ENCODE data around the gene TEAD4.

TEAD4 gene

DNA sequence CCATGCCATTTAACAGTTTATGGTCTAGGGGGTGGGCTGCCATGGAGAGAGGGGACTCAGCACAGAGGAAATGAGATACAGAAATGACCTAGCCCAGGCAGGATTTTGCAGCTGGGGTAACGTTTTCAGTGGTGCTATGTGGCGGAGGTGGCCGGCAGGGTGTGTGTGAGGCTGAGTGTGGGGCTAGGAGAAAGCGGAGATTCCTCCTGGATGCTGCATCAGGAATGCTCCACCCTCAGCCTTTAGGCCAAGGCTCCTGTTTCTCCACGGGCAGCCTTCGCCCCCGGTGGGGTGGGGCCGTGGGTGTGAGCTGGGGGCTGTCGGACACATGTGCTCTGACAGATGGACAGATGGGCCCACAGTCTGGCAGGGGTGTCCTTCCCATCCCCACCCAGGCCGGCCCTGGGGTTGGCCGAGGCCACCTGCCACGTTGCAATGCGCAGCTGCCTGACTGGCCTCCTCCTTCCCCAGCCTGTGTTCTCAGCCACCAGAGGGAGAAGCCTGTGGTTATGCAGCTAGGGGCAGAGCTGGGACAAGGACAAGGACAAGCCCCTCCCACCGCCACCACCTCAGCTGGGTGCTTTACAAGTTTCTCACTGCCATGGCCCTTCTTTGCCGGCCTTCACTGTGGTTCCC is 44.3 kb downstream of the TEAD4 start:
- no peak for DNase-seq

DNA sequence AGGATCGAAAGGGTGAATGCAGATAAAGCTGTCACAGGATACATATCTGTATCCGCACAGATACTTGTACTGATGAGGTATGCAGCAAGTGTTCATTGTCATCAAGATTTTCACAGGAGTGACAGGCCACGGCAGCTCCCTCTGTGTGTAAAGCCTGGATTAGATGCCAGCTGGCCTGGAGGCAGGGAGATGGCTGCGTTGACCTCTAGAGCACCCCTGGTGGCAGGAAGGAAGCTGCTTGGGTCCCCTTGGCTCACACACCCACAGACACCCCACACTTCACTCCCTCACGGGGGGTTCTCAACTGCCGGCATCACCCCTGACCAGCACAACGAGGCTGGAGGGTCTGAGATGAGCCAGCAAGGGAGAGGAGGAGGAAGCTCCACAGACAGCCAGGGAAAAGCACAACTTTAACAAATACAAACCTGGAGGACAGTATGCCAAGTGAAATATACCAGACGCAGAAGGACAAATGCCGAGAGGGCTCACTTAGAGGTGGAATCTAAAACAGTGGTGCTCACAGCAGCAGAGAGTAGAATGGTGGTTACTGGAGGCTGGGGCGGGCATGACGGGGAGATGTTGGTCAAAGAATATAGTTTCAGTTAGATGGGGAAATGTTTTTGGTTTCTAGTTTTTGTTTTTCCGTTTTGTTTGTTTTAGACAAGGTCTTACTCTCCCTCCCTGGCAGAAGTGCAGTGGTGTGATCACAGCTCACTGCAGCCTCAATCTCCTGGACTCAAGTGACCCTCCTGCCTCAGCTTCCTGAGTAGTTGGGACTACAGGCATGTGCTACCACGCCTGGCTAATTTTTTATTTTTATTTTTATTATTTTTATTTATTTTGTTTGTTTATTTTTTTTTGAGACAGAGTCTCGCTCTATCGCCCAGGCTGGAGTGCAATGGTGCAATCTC is 45.7 kb downstream of the TEAD4 start:
- no peak for DNase-seq

DNA sequence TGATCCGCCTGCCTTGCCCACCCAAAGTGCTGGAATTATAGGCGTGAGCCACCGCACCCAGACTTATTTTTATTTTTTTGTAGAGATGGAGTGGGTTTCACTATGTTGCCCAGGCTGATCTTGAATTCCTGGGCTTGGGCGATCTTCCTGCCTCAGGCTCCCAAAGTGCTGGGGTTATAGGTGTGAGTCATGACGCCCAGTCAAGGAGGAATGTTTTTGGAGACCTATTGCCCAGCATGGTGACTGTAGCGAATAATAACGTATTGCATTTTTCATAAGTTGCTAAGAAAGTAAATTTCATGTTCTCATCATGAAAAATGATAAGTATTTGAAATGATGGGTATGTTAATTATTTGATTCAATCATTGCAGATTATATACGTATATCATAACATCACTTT is 46.5 kb downstream of the TEAD4 start:
- no peak for DNase-seq

DNA sequence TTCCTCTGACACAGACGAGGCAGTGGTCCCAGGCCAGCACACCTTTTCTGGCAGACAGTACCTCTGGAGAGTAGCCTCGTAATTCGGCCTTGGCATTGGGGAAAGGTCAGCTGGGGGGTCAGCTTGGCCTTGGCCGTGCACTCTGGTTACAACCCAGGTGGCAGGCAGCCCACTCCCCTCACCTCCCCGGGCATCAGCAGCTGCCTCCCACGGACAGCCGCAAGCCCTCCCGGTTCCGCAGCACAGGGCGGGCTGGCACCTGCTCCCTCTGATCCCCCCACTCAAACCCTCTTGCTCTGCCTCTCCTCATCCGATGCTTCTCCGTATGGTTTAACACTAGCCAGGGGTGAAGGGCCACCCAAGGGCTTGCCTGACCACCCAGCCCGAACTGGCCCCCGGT is 50.6 kb downstream of the TEAD4 start:
- DNase-seq, result no peak

DNA sequence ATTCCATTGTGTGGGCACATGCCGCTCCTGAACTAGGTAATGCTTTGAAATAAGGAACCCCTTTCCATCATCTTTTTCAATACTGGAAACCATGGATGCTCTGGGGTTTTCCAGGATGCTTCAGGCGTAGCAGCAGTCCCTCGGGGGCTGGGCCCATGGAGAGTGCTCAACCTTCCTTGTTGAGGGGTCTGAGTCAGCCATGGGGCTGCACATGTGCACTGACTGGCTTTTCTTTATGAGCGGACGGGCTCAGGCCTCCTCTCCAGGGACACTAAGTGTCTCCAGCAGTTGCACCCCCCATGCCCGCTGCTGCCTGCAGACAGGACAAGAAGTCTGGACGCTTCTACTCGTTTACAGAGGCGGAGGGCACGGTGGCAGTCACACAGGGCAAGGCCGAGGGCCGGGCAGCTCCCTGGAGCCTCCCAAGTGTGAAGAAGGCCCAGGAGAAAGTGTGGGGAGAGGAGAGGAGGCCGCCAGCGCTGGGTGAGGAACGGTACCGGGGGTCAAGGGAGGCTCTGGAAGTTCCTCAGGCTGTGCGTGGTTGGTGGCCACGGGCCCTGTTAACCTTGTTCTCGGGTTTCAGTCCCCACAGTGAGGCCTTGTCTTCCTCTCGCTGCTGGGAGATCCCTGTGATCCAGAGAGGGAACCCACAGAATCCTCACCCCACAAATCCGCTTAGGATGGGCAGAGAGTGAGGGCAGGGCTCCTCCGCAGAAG is 51.2 kb downstream of the TEAD4 start:
- no peak for DNase-seq

DNA sequence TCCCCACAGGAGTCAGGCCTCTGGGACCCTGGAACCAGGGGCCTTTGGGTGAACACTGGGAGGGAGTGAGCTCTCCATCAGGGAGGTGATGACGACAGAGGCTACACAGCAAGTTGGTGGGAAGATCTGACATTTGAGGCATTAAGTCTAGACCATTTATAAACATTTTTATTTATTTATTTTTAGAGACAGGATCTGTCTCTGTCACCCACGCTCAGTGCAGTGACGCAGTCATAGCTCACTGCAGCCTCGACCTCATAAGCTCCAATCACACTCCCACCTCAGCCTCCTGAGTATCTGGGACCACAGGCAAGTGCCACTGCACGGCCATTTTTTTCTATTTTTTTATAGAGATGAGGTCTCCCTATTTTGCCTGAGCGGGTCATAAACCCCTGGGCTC is 53.6 kb downstream of the TEAD4 start:
- no peak for DNase-seq

DNA sequence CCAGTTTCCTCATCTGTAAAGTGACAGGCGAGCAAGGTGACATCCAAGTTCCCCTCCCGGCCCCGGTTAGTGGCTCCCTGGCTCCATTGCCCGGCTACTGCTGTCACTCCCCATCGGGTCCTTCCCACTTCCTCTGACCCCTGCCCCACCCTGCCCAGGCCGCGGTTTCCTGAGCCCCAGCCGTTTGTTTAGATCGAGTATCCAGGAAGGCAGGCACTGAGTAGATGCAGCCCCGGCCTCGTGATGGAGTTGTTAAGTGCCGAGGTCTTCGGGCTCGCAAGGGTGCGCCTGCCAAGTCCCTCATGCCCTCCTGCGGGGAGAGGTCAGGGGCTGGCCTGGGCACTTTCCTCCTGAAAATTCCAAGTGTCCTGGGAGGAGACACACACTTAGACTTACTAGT is 55.4 kb downstream of the TEAD4 start:
- DNase-seq, result no peak

DNA sequence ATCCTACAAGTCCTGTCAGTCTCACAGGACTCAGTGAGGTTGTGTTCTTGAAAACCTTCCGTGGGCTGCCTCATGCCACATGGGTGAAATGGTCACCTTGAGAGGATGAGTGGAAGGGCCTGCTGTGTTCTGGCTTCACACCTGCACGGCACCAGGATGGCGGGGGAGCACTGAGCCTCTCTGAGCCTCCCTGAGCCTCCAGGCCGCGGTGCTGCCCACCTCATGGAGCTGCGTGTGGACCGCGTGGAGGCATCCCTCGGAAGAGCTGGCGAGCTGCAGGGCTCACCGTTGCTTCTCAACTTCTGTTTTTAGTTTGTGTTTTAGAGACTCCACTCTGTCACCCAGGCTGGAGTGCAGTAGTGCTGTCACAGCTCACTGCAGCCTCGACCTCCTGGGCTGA is 56.2 kb downstream of the TEAD4 start:
- no peak for DNase-seq

DNA sequence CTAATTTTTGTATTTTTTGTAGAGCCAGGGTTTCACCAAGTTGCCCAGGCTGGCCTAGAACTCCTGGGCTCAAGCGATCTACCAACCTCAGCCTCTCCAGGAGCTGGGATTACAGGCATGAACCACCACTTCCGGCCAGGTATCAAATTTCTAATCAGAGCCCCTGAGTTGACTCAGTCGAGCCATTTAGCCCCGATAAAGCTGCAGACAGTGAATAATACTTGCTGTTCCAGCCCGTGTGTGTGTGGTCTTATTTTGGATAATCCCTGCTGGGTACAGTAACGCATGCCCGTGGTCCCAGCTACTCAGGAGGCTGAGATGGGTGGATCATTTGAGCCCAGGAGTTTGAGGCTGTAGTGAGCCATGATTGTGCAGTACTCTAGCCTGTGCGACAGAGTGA is 57.0 kb downstream of the TEAD4 start:
- no peak for DNase-seq

DNA sequence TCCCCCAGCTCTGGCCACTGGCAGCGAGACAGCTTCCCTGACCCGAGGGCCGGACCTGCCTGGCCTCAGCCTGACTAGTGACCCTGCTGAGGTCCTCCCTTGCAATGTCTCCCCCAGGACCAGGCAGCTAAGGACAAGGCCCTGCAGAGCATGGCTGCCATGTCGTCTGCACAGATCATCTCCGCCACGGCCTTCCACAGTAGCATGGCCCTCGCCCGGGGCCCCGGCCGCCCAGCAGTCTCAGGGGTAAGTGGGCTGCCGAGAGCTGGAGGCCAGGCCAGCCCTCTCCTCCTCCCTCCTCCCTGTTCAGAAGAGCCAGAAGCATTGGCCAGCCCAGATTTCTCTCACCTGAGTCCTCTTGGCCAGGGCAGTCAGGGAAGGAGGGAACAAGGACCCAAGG is 58.1 kb downstream of the TEAD4 start:
- no peak for DNase-seq

DNA sequence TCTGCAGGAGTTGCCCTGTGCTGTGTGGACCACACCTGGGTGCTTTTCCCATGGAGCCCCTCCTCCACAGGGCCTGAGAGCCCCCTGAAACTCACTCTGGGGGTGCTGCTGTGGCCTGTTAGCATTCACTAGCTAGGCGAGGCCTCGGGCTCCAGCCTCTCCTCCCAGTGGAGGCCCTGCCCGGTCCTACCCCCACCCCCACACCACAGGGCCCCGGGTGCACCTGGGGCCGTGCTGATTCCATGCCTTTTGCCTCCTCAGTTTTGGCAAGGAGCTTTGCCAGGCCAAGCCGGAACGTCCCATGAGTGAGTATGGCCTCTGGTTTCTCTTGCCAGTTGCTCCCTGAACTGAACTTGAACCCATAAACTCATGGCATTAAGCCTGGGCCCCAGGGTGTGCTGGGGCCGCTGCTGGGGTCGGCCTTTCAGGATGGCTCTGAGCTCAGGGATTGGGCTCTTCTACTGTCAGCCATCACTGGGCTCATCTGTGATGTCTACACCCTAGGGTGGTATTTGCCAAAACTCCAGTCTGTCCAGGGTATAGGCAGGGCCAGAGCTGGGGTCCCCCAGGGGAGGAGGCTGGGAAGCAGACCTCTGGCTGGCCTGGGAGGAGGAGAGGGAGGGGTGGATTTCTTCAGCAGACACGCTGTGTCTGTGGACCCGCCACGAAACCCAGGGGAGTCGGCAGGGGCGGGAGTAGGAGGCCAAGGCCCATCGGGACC is 59.2 kb downstream of the TEAD4 start:
- DNase-seq, result no peak

DNA sequence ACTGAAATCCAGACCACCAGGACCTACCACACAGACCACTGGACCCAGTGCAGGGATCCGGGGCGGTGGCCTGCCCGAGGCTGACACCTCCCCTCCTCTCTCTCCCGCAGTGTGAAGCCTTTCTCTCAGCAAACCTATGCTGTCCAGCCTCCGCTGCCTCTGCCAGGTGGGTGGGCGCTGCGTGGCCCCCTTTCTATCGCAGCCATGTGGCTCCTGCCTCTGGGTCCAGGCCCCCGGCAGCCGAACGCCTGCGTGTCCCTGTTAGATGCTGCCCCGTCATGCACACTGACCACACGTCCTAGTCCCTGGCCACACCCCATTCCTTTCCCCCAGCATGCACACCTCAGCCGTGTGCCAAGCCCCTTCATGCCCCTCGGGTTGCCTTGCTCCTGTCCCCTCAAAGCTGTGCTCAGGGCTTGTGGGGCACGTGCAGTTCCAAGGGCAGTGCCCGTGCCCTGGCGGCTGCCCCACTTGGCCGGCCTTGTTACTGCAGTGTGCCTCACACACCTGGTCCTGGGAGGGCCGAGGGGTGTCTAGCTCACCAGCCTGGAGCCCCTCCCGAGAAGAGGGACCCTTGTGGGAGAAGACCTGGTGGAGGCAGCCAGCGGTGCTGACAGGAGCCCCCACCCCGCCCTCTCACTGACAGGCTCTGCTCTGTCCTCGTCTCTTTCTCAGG is 59.9 kb downstream of the TEAD4 start:
- DNase-seq, result no peak

DNA sequence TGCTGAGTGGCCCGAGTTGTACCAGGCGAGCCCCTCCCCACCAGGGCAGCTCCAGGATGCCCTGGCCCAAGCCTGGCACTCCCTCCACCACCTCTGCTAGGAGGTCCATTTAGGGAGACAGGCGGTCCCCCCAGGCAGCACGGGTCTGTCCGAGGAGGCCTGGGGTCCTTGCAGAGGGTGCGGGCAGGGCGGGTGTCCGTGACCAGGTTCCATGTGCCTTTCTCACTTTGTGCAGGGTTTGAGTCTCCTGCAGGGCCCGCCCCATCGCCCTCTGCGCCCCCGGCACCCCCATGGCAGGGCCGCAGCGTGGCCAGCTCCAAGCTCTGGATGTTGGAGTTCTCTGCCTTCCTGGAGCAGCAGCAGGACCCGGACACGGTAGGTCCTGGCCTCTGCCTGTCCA is 61.2 kb downstream of the TEAD4 start:
- no peak for DNase-seq

DNA sequence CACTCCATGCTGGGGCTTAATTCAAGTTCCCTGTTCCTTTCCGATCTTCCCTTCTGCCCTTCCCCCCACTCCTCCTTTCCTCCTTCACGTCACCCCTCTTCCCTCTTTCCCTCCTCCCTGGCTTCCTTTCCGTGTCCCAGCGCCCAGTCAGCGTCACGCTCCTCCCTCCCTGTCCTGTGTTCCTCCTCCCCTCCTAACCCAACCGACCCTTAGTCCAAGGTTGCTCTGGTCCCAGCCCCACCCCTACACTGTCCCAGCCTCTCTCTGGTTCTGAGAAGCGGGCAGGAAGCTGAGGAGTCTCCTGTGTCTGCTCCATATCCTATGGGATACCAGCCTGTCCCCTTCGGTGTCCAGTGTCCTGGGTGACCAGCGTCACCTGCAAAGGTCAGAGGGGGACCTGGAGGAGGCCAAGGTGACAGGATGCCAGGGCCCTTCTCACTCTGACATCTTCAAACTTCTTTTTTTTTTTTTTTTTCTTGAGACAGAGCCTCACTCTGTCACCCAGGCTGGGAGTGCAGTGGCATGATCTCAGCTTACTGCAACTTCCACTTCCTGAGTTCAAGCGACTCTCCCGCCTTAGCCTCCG is 61.7 kb downstream of the TEAD4 start:
- no peak for DNase-seq

DNA sequence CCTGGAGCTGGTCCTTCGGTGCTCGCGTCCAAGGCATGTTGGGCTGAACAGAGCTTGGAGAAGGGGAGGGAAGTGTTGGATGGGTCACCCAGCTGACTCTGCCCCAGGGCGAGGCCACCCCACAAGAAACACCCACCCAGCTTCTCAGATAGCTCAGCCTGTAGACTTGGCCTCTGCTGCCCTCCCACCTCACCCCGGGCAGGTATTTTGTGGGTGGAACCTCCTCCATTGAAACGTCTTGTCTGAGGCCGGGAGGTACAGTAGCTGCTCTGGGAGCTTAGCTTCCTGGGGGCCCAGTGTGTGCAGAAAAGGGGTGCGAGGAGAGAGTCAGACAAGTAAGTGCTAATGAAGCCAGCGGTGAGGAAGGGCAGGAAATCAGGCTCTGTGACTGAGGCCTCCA is 63.2 kb downstream of the TEAD4 start:
- no peak for DNase-seq

DNA sequence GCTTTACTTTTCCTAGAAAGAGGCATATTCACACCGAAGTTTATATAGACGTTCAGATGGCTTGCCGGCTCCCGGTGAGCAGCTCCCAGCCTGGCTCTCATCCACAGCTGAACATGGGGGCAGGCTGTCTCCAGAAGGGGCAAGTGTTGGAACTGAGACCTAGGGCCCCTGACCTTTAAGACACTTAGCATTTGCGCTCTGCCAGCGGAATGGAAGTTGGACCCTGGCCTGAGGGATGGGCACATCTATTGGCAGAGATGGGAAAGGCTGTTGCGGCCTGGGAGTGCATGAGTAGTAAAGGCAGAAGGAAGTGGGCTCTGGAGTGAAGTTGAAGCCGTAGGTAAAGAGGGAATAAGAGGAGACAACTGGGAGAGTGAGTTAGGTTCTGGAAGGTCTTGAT is 63.8 kb downstream of the TEAD4 start:
- DNase-seq, result no peak

DNA sequence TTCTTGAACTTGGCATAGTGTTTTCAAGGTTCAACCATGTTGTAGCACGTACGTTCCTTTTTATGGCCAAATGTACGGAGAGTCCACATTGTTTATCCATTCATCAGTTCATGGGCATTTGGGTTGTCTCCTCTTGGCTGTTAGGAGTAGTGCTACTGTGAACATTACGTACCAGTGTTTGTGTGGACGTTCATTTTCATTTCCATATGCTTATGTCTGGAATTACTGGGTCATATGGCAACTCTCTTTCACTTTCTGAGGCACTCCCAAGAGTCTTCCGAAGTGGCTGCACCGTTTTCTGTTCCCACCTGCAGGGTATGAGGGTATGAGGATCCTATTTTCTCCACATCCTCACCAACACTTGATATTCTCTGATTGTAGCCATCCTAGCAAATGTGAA is 68.9 kb downstream of the TEAD4 start:
- DNase-seq, result no peak

DNA sequence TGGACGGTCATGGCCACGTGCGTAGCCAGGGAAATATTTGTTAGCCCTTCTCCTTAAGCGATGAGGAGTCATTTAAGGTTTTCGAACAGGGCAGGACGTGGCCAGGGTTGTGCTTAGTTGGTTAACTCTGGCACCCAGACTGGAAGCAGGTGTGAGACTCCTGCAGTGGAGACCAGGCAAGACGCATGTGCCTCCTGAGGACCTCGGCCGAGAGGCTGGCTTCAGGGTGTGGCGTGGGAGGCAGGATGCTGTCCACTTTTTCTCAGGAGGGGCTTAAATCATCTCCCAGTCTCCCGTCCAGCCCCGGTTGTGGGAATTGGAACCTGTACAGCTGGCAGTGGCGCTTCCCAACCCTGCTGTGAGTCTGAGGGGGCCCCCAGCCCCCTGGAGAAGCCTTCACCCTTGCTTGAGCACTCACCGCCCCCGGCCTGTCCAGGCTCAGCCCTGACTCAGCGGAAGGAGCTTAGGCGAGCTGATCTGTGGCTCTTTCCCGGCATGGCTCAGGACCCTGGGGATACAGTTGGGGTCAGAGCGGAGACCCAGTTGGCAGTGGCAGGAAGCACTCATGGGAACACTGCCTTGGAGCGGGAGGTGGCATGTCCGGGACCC is 71.7 kb downstream of the TEAD4 start:
- no peak for DNase-seq

DNA sequence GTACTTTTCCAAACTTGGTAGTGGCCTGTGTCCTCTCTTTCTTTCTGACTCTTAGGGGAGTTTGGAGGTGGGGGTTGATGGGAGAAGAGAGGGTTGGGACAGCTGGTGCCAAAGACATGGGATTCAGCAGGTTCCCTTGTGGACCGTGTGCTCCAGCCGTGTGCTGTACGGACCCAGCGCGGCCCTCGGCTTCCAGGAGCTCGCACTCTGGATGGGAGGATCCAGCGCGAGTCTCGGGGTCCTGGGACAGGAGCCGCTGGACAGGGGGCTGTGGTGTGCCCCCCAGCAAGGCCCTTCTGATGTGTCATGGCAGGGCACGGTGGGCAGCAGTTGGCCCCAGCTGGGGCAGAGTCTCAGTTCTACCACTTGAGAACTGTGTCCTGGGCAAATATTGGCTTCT is 73.0 kb downstream of the TEAD4 start:
- no peak for DNase-seq

DNA sequence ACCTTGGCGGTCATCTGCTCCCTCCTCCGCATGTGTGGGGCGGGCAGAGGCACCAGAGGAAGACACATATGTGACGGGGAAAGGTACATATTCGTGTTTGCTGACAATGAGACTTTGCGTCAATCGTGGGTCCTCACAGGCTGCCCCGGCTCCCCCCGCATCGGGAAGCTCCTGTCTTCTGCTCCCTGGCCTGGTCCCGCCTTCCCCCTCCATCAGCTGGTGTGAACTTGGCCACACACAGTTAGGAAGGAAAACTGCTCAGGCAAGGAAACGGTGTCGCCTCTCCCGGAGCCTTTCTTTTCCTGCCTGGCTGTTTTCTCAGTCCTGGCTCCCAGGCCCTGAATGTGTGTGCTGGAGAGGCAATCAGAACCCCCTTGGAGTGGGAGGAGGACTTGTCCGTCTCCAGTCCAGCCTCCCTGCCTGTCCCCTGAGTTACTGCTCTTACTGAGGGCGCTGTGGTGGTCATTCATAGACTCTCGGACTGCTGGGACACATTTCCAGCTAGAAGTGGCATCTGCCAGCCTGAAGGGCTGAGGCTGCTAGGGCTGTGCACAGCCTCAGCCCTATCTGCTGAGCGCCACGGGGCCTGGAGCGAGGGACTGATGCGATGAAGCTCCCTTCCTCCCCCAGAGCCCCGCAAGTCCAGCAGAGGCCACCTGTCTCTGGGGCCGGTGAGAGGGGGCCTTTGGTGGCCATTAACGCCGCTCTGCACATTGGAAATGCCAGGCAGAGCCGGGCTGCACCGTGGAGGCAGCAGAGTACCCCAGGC is 73.8 kb downstream of the TEAD4 start:
- no peak for DNase-seq

DNA sequence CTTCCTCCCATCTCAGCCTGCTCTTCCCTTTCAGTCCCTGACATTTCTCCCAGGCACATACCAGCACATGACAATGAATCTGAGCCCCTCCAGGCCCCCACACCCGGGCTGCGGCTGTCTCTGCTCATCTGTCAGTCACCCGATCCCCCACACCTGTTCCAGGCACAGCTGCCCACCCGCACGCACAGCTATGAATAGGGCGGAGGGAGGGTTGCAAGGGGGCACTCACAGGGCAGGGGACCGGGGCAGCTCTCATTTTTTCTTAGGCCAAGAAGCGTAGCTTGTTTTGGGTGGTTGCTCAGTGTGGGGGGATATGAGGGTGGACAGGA is 74.3 kb downstream of the TEAD4 start:
- no peak for DNase-seq
